Measurements from ENCODE around the gene CD22.

The CD22 gene

DNA sequence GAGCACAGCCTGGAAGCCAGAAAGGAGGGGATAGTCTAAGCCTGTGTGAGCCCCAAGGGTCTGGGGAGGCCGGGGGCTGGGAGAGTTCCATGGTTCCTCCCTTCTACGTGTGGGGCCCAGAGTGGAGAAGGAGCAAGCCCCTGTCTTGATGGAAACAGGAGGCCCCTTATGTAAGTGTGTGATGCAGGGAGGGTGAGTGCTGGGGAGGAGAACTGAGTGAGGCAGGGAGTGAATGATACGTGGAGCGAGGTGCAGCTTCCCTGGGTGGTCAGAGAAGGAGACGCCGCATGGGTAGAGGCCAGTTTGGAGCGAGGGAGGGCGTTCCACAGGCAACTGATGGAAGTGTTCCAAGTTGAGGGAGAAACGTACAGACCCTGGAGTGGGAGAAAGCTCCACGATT, 21.1 kb upstream of the CD22 start:
- H3K4me3 ChIP-seq (ENCODE audit: control insufficient read depth, low read depth, low read length), result no peak overlapping the region
- no peak for DNase-seq (ENCODE audit: low read depth)
- TF ChIP-seq, protein P1, sequence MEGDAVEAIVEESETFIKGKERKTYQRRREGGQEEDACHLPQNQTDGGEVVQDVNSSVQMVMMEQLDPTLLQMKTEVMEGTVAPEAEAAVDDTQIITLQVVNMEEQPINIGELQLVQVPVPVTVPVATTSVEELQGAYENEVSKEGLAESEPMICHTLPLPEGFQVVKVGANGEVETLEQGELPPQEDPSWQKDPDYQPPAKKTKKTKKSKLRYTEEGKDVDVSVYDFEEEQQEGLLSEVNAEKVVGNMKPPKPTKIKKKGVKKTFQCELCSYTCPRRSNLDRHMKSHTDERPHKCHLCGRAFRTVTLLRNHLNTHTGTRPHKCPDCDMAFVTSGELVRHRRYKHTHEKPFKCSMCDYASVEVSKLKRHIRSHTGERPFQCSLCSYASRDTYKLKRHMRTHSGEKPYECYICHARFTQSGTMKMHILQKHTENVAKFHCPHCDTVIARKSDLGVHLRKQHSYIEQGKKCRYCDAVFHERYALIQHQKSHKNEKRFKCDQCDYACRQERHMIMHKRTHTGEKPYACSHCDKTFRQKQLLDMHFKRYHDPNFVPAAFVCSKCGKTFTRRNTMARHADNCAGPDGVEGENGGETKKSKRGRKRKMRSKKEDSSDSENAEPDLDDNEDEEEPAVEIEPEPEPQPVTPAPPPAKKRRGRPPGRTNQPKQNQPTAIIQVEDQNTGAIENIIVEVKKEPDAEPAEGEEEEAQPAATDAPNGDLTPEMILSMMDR (conservative IDR thresholded peaks at IDR 0.05; ENCODE audit: control insufficient read depth, insufficient read depth, low read depth, low read length), result no peak

DNA sequence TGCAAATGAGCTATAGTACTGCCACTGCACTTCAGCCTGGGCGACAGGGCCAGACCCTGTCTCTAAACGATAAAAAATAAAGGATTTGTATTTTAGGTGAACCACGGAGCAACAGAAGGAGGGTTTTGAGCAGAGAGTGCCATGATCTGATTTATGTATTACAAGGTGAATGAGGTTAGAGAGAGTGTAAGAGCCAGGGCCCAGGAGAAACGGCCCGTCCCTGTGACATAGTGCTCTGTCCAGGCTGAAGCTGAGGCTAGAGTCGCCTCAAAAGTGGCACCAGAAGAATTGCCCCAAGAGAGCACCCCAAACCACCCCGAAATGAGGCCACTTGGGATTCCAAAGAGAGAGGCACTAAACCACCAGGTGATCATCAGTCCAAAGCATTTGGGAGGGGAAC, 20.1 kb upstream of the CD22 start:
- TF ChIP-seq, protein P1 (conservative IDR thresholded peaks at IDR 0.05; ENCODE audit: control insufficient read depth, insufficient read depth, low read depth, low read length), result no peak
- DNase-seq (ENCODE audit: low read depth), result no peak
- no peak overlapping the region for H3K4me3 ChIP-seq (ENCODE audit: control insufficient read depth, low read depth, low read length)

DNA sequence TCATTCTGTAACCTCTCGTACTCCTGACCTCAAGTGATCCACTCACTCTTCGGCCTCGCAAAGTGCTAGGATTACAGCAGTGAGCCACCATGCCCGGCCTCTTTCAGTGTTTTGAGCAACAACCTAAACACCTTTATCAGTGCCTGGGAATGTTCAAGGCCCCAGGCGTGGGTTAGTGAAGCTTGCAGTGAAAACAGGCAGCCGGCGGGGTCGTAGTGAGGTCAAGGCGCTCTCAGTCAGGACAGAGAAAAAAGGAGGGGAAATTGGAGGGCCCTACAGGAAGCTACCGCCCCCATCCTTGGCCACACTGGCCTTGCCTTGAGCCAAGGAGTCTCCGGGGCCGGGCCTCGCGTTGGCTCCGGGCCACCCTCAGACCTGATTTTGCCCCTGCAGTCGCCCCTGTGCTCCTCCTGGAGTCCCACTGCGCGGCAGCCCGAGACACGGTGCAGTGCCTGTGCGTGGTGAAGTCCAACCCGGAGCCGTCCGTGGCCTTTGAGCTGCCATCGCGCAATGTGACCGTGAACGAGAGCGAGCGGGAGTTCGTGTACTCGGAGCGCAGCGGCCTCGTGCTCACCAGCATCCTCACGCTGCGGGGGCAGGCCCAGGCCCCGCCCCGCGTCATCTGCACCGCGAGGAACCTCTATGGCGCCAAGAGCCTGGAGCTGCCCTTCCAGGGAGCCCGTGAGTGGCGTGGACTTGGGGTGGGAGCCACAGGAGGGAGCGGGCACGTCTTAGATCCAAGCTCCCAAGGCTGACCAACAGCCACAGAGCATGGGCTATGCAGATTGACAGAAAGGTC, 19.3 kb upstream of the CD22 start:
- H3K4me3 ChIP-seq (ENCODE audit: control insufficient read depth, low read depth, low read length), result no peak overlapping the region
- TF ChIP-seq, protein P1 (conservative IDR thresholded peaks at IDR 0.05; ENCODE audit: control insufficient read depth, insufficient read depth, low read depth, low read length), result no peak
- no peak for DNase-seq (ENCODE audit: low read depth)

DNA sequence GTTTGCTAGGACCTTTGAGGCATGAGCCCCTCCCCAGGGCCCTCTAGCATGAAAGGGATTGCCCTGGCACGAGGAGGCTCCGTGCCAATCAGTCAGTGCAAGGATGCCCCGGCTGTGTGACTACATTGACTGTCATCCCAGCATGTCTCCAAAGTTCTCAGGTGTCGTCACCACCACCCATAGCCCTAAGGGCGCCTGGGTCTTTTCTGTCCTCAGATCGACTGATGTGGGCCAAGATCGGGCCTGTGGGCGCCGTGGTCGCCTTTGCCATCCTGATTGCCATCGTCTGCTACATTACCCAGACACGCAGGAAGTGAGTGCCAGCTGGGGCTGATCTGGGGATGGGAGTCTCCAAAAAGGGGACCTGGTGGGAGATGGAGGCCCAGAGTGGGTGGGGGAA, 18.7 kb upstream of the CD22 start:
- no peak overlapping the region for H3K4me3 ChIP-seq (ENCODE audit: control insufficient read depth, low read depth, low read length)
- TF ChIP-seq, protein P1 (conservative IDR thresholded peaks at IDR 0.05; ENCODE audit: control insufficient read depth, insufficient read depth, low read depth, low read length), result no peak

DNA sequence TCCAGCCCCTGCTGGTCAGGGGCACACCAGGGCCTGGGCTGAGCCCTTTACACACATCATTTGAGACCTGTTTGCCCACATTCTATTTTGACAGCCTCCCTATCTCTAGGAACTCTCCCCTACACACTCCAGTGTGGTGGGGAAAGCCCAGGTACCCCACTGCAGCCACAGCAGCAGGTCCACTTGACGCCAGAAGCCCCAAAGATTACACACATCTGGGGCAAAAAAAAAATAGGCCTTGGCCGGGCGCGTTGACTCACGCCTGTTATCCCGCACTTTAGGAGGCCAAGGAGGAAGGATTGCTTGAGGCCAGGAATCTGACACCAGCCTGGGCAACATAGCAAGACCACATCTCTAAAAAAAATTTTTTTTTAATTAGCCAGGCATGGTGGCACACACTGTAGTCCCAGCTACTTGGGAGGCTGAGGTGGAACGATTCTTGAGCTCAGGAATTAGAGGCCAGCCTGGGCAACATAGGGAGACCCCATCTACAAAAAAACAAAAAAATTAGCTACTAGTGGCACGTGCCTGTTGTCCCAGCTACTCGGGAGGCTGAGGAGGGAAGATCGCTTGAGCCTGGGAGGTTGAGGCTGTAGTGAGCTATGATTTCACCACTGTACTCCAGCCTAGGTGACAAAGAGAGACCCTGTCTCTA, 18.0 kb upstream of the CD22 start:
- no peak for DNase-seq (ENCODE audit: low read depth)
- TF ChIP-seq, protein P1 (conservative IDR thresholded peaks at IDR 0.05; ENCODE audit: control insufficient read depth, insufficient read depth, low read depth, low read length), result no peak
- no peak overlapping the region for H3K4me3 ChIP-seq (ENCODE audit: control insufficient read depth, low read depth, low read length)

More for the DNA sequence above, 18.7 kb upstream of the CD22 start:
- no peak for DNase-seq (ENCODE audit: low read depth)

DNA sequence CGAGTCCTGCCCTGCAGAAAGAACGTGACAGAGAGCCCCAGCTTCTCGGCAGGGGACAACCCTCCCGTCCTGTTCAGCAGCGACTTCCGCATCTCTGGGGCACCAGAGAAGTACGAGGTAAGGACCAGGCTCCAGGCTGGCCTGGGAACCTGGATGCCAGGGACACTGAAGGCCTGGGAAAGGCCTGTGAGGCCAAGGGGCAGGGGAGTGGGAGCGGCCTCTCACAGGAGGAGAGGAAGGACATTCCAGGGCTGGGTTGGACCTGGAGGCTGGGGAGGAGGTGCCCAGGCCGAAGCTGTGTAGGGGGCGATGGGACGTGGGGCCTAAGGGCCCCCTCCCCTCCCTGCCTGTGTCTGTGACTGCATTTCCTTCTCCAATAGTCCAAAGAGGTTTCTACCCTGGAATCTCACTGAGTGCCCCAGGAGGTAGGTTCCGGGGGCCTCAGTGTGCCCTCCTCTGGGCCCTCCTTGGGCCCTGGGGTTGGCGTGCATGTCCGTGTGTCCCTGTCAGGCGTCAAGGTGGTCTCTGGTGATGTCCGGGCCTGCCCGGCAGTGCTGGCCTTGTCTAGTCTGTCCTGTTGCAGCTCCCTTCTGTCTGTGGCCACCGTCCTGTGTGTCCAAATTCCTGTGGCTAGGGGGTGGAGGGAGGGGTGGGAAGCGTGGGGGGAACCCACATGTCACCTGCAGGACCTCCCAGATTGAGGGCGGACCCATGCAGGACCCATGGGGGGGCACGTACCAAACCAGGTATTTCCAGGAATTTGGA, 16.9 kb upstream of the CD22 start:
- H3K4me3 ChIP-seq (ENCODE audit: control insufficient read depth, low read depth, low read length), result no peak overlapping the region
- TF ChIP-seq, protein P1 (conservative IDR thresholded peaks at IDR 0.05; ENCODE audit: control insufficient read depth, insufficient read depth, low read depth, low read length), result no peak
- DNase-seq (ENCODE audit: low read depth), result no peak

Data from fibroblast of mammary gland (primary cell).